ENCODE measurements around the gene GATD1.
A peak's percentile ranks its signal among the peaks of the same experiment; 100 is the strongest.

Gene GATD1

GRCh38 chr11:786235-787083 lies 9.2 kb upstream of the GATD1 start:
- H3K36me3 ChIP-seq (ENCODE audit: control insufficient read depth in 2 of 2, insufficient read depth in 1 of 2, low read length in 2 of 2), result peaks cover 0 to 32% of the 10 kb centered on the region in 2 experiments; a peak in 2 of 3 replicates
- ChIA-PET POLR2A (interaction anchor here (1.4 to 1.5 kb wide), 2 partner anchors 9 to 33 kb away, joined by 6 read pairs; partner anchors contain the start of genes GATD1 and PNPLA2), CTCF (interaction anchor here (0.7 kb wide), 1 partner anchor 18 kb away, joined by 3 read pairs; no protein-coding TSS in a partner anchor)
- H3K27ac ChIP-seq (ENCODE audit: extremely low read depth, low read depth, low read length), result no peak overlapping the region
- no peaks in the 10 kb centered on the region for H3K4me1 ChIP-seq (ENCODE audit: control insufficient read depth, insufficient read depth, low read length)
- H3K4me3 ChIP-seq (ENCODE audit: low read depth, low read length), result no peak overlapping the region
- TF ChIP-seq ZNF76 (tag by site-specific recombination; IDR thresholded peaks at IDR 0.05; ENCODE audit: borderline replicate concordance, low read depth) (no peak), ZNF488 (tag by site-specific recombination; IDR thresholded peaks at IDR 0.05) (no peak), ZNF530 (tag by site-specific recombination; IDR thresholded peaks at IDR 0.05; ENCODE audit: low read depth) (no peak), MYNN (tag by site-specific recombination; IDR thresholded peaks at IDR 0.05; ENCODE audit: borderline replicate concordance) (no peak), ZBTB48 (tag by site-specific recombination; IDR thresholded peaks at IDR 0.05) (no peak), ZNF837 (tag by site-specific recombination; IDR thresholded peaks at IDR 0.05) (no peak), EGR2 (tag by site-specific recombination; IDR thresholded peaks at IDR 0.05; ENCODE audit: low read depth) (peak; percentile 79), KLF16 (tag by site-specific recombination; IDR thresholded peaks at IDR 0.05) (no peak), ZNF155 (tag by site-specific recombination; IDR thresholded peaks at IDR 0.05) (no peak), ZNF114 (tag by site-specific recombination; IDR thresholded peaks at IDR 0.05) (no peak), GLIS2 (tag by site-specific recombination; IDR thresholded peaks at IDR 0.05) (0 out of 2 replicates have a peak, but pooled peaks have one; percentile 21), ZNF600 (tag by site-specific recombination; IDR thresholded peaks at IDR 0.05) (0 out of 2 replicates have a peak, but pooled peaks have one; percentile 15), ZFP37 (tag by site-specific recombination; IDR thresholded peaks at IDR 0.05) (no peak), ZFP69B (tag by site-specific recombination; IDR thresholded peaks at IDR 0.05) (no peak), ZFP41 (tag by site-specific recombination; IDR thresholded peaks at IDR 0.05; ENCODE audit: borderline replicate concordance) (no peak), ZFHX2 (tag by site-specific recombination; conservative IDR thresholded peaks at IDR 0.05) (peak; percentile 81), ZNF350 (tag by site-specific recombination; IDR thresholded peaks at IDR 0.05) (no peak), ZNF785 (tag by site-specific recombination; IDR thresholded peaks at IDR 0.05) (no peak), PRDM4 (tag by site-specific recombination; IDR thresholded peaks at IDR 0.05) (no peak), SCRT2 (tag by site-specific recombination; IDR thresholded peaks at IDR 0.05) (peak; percentile 64; the same call in 1 of the 2 replicates), ZNF449 (tag by site-specific recombination; IDR thresholded peaks at IDR 0.05) (peak; percentile 67; the same call in 1 of the 2 replicates)
- TF ChIP-seq, protein P1, sequence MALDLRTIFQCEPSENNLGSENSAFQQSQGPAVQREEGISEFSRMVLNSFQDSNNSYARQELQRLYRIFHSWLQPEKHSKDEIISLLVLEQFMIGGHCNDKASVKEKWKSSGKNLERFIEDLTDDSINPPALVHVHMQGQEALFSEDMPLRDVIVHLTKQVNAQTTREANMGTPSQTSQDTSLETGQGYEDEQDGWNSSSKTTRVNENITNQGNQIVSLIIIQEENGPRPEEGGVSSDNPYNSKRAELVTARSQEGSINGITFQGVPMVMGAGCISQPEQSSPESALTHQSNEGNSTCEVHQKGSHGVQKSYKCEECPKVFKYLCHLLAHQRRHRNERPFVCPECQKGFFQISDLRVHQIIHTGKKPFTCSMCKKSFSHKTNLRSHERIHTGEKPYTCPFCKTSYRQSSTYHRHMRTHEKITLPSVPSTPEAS (tag by site-specific recombination; IDR thresholded peaks at IDR 0.05), result no peak
- TF ChIP-seq, protein P2, sequence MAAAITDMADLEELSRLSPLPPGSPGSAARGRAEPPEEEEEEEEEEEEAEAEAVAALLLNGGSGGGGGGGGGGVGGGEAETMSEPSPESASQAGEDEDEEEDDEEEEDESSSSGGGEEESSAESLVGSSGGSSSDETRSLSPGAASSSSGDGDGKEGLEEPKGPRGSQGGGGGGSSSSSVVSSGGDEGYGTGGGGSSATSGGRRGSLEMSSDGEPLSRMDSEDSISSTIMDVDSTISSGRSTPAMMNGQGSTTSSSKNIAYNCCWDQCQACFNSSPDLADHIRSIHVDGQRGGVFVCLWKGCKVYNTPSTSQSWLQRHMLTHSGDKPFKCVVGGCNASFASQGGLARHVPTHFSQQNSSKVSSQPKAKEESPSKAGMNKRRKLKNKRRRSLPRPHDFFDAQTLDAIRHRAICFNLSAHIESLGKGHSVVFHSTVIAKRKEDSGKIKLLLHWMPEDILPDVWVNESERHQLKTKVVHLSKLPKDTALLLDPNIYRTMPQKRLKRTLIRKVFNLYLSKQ (tag by site-specific recombination; IDR thresholded peaks at IDR 0.05; ENCODE audit: borderline replicate concordance), result no peak
- TF ChIP-seq, protein P3, sequence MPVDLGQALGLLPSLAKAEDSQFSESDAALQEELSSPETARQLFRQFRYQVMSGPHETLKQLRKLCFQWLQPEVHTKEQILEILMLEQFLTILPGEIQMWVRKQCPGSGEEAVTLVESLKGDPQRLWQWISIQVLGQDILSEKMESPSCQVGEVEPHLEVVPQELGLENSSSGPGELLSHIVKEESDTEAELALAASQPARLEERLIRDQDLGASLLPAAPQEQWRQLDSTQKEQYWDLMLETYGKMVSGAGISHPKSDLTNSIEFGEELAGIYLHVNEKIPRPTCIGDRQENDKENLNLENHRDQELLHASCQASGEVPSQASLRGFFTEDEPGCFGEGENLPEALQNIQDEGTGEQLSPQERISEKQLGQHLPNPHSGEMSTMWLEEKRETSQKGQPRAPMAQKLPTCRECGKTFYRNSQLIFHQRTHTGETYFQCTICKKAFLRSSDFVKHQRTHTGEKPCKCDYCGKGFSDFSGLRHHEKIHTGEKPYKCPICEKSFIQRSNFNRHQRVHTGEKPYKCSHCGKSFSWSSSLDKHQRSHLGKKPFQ (tag by site-specific recombination; IDR thresholded peaks at IDR 0.05), result no peak
- TF ChIP-seq, protein P4, sequence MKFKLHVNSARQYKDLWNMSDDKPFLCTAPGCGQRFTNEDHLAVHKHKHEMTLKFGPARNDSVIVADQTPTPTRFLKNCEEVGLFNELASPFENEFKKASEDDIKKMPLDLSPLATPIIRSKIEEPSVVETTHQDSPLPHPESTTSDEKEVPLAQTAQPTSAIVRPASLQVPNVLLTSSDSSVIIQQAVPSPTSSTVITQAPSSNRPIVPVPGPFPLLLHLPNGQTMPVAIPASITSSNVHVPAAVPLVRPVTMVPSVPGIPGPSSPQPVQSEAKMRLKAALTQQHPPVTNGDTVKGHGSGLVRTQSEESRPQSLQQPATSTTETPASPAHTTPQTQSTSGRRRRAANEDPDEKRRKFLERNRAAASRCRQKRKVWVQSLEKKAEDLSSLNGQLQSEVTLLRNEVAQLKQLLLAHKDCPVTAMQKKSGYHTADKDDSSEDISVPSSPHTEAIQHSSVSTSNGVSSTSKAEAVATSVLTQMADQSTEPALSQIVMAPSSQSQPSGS (tag by site-specific recombination; IDR thresholded peaks at IDR 0.05; ENCODE audit: low read depth), result no peak
- no peaks in the 10 kb centered on the region for H3K9me3 ChIP-seq (ENCODE audit: control insufficient read depth, insufficient read depth, low read depth, low read length)

Measured in HEK293 (cell line).